Heart left ventricle (tissue), 13 donors: ENCODE results near the gene UBE2I.

ENCODE experiments used
- CTCF ChIP-seq, 12 donors: fragments of 200-600 bp; sonication (generic) in 4 of 12; IDR thresholded peaks; one replicate each; pipeline versions ENCODE4 v1.5.0 to v1.8.0; 2018 to 2022; ENCODE audit warnings: antibody characterized with exemption in 12 of 12, mild to moderate bottlenecking in 5 of 12
- POLR2A ChIP-seq, 2 donors: fragments of 450-650 bp; IDR thresholded peaks; one replicate each; pipeline ENCODE4 v1.6.1; 2017; ENCODE audit warnings: antibody characterized with exemption in 2 of 2, mild to moderate bottlenecking in 2 of 2, moderate library complexity in 2 of 2
- donor health status: ischemic (EF 13 %, LVEDD 7.1; RV severe dilation, severe dysfunction).
- donor health status: DM: no; HTN: yes; CAD: no.
- donor health status: DM: no; HTN: no; CAD: no.
- donor health status: ischemic (EF 25% LVEDD 6.9; RV normal size, moderate dysfunction).
- donor health status: ischemic (EF 25% LVEDD 5.7; RV mildly dilated, moderate dysfunction).
- donor health status: ischemic (EF 35%, LVEDD 5.7; RV mildly dilated, moderate dysfunction).
- donor health status: nonischemic (EF 11% LVEDD 7.7; RV severe dilation, severe dysfunction).
- donor health status: DM: yes; HTN: yes; CAD: no.
- donor health status: PGD.
- donor health status: ischemic (EF 29% LVEDD 5.4; RV normal size, mild dysfunction).
- donor health status: nonischemic (EF 23%, LVEDD 6.1; RV moderate dilation, normal function).

- TF ChIP-seq CTCF (IDR thresholded peaks at IDR 0.05) (no peak), POLR2A (IDR thresholded peaks at IDR 0.05) (no peak)
Measured at GRCh38 chr16:1323296-1324239, 14.1 kb downstream of the UBE2I start.
